HepG2 (cell line): ENCODE data around the gene LGR6. TPM values are rescaled to one million over a fixed set of nuclear protein-coding genes. Genes with fewer than 3 reads are reported as not detected.

Source experiments
- ATF3 ChIP-seq: sonication (generic); formaldehyde crosslinking; IDR thresholded peaks from 2 replicates; pipeline ENCODE4 v1.4.0; 2020; ENCODE audit warnings: missing genetic modification reagents
- ELF4 ChIP-seq: sonication (generic); formaldehyde crosslinking; IDR thresholded peaks from 2 replicates; pipeline ENCODE4 v1.5.0; 2020; ENCODE audit warnings: missing genetic modification reagents, mild to moderate bottlenecking, moderate library complexity, borderline replicate concordance
- GATAD2A ChIP-seq: IDR thresholded peaks from 2 replicates; pipeline ENCODE4 v1.6.1; 2016
- HNRNPH1 ChIP-seq: fragments of 200-400 bp; formaldehyde crosslinking; optimal IDR thresholded peaks from 2 replicates; pipeline ENCODE3; 2017; ENCODE audit warnings: mild to moderate bottlenecking, low read depth, low read length
- MTERF4 ChIP-seq: sonication (generic); formaldehyde crosslinking; IDR thresholded peaks from 2 replicates; pipeline ENCODE4 v1.8.0; 2023; ENCODE audit warnings: mild to moderate bottlenecking, missing genetic modification reagents
- SP4 ChIP-seq: sonication (generic); formaldehyde crosslinking; IDR thresholded peaks from 2 replicates; pipeline ENCODE4 v1.8.1; 2023; ENCODE audit warnings: mild to moderate bottlenecking, missing genetic modification reagents
- TBL1XR1 ChIP-seq: fragments of 150-350 bp; IDR thresholded peaks from 2 replicates; pipeline ENCODE4 v1.6.1; 2014; ENCODE audit warnings: borderline replicate concordance, low read length; ENCODE audit not compliant: partially characterized antibody
- TCF12 ChIP-seq, 2 experiments: fragments of 450-650 bp in 1 of 2; sonication (generic) in 1 of 2; formaldehyde crosslinking in 1 of 2; IDR thresholded peaks; 2 replicates each; pipeline versions ENCODE4 v1.6.1 to v1.8.0; 2017 to 2022; ENCODE audit warnings: antibody characterized with exemption in 1 of 2, mild to moderate bottlenecking in 1 of 2, missing genetic modification reagents in 1 of 2, moderate library complexity in 1 of 2
- TCF7L2 ChIP-seq: IDR thresholded peaks from 2 replicates; pipeline ENCODE4 v1.6.1; 2011; ENCODE audit warnings: mild to moderate bottlenecking, low read depth, low read length, moderate library complexity
- TGIF2 ChIP-seq: IDR thresholded peaks from 2 replicates; pipeline ENCODE4 v1.6.1; 2016; ENCODE audit warnings: control low read depth, missing compliant biosample characterization
- ZBTB7B ChIP-seq: sonication (generic); formaldehyde crosslinking; IDR thresholded peaks from 2 replicates; pipeline ENCODE4 v1.4.0; 2020; ENCODE audit warnings: missing genetic modification reagents
- ZFP36 ChIP-seq: fragments of 150-350 bp; IDR thresholded peaks from 2 replicates; pipeline ENCODE4 v1.6.1; 2018; ENCODE audit warnings: borderline replicate concordance, low read length, low read depth; ENCODE audit not compliant: partially characterized antibody
- ZNF235 ChIP-seq: sonication (generic); formaldehyde crosslinking; IDR thresholded peaks from 2 replicates; pipeline ENCODE4 v1.8.1; 2023; ENCODE audit warnings: mild to moderate bottlenecking, missing genetic modification reagents, borderline replicate concordance
- ZNF253 ChIP-seq: sonication (generic); formaldehyde crosslinking; IDR thresholded peaks from 2 replicates; pipeline ENCODE4 v1.8.0; 2022; ENCODE audit warnings: mild to moderate bottlenecking, missing genetic modification reagents, borderline replicate concordance
- ZNF446 ChIP-seq: sonication (generic); formaldehyde crosslinking; IDR thresholded peaks from 2 replicates; pipeline ENCODE4 v1.5.0; 2020; ENCODE audit warnings: mild to moderate bottlenecking, missing genetic modification reagents
- ZNF543 ChIP-seq: sonication (generic); formaldehyde crosslinking; IDR thresholded peaks from 2 replicates; pipeline ENCODE4 v1.4.0; 2020; ENCODE audit warnings: mild to moderate bottlenecking, missing genetic modification reagents
- ZNF556 ChIP-seq: sonication (generic); formaldehyde crosslinking; IDR thresholded peaks from 2 replicates; pipeline ENCODE4 v1.4.0; 2020; ENCODE audit warnings: mild to moderate bottlenecking, missing genetic modification reagents, borderline replicate concordance
- ZNF780A ChIP-seq: sonication (generic); formaldehyde crosslinking; IDR thresholded peaks from 2 replicates; pipeline ENCODE4 v1.8.0; 2022; ENCODE audit warnings: mild to moderate bottlenecking, missing genetic modification reagents, moderate library complexity
- polyA plus RNA-seq, 8 experiments: library from polyadenylated mRNA; depleted of rRNA in 3 of 8; stranded (reverse) in 7 of 8; unstranded in 1 of 8; fragments of >200 nt; fragmentation: Illumina TruSeq in 4 of 8; extraction: Trizol in 4 of 8; gene quantifications; 2 replicates each; pipeline versions ENCODE4 v1.2.1 to v1.2.3, GENCODE V29; 2011 to 2016; ENCODE audit warnings: low read depth in 4 of 8, missing spikeins in 1 of 8, mixed read lengths in 1 of 8; ENCODE audit not compliant: insufficient read depth in 1 of 8
- total RNA-seq, 5 experiments: library from RNA; depleted of rRNA; stranded (reverse); fragments of >200 nt; fragmentation: Illumina TruSeq; extraction: Trizol; gene quantifications; 2 replicates each; pipeline ENCODE4 v1.2.3, GENCODE V29; 2016; ENCODE audit warnings: low read depth in 1 of 5
- TF ChIP-seq, protein P1 (sequence below): sonication (generic); formaldehyde crosslinking; IDR thresholded peaks from 2 replicates; pipeline ENCODE4 v1.4.0; 2020; ENCODE audit warnings: low read depth, missing genetic modification reagents
- TF ChIP-seq, protein P2 (sequence below): sonication (generic); formaldehyde crosslinking; IDR thresholded peaks from 2 replicates; pipeline ENCODE4 v1.4.0; 2020; ENCODE audit warnings: missing genetic modification reagents

Gene LGR6
- total and polyA plus RNA-seq, 2 of the 13 experiments (the other 11 are each of a cell fraction or from before 2014, with no cell fraction given), result 0.07 TPM; not detected in 1

GRCh38 chr1:202235856-202236837, 42.5 kb downstream of the LGR6 start (continued):
- TF ChIP-seq, protein P1, sequence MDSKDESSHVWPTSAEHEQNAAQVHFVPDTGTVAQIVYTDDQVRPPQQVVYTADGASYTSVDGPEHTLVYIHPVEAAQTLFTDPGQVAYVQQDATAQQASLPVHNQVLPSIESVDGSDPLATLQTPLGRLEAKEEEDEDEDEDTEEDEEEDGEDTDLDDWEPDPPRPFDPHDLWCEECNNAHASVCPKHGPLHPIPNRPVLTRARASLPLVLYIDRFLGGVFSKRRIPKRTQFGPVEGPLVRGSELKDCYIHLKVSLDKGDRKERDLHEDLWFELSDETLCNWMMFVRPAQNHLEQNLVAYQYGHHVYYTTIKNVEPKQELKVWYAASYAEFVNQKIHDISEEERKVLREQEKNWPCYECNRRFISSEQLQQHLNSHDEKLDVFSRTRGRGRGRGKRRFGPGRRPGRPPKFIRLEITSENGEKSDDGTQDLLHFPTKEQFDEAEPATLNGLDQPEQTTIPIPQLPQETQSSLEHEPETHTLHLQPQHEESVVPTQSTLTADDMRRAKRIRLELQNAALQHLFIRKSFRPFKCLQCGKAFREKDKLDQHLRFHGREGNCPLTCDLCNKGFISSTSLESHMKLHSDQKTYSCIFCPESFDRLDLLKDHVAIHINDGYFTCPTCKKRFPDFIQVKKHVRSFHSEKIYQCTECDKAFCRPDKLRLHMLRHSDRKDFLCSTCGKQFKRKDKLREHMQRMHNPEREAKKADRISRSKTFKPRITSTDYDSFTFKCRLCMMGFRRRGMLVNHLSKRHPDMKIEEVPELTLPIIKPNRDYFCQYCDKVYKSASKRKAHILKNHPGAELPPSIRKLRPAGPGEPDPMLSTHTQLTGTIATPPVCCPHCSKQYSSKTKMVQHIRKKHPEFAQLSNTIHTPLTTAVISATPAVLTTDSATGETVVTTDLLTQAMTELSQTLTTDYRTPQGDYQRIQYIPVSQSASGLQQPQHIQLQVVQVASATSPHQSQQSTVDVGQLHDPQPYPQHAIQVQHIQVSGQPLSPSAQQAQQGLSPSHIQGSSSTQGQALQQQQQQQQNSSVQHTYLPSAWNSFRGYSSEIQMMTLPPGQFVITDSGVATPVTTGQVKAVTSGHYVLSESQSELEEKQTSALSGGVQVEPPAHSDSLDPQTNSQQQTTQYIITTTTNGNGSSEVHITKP (CRISPR knock-in tag), result no peak
- TF ChIP-seq TGIF2 (CRISPR knock-in tag) (0 out of 2 replicates have a peak, but pooled peaks have one; percentile 36), ZNF556 (CRISPR knock-in tag) (no peak), ZNF543 (CRISPR knock-in tag) (no peak), ZNF235 (CRISPR knock-in tag) (no peak), ZNF253 (CRISPR knock-in tag) (no peak), MTERF4 (CRISPR knock-in tag) (no peak), ELF4 (CRISPR knock-in tag) (no peak), HNRNPH1 (no peak), GATAD2A (CRISPR knock-in tag) (no peak), SP4 (CRISPR knock-in tag) (no peak), TCF7L2 (no peak), ATF3 (peak; percentile 72), ZNF780A (CRISPR knock-in tag) (no peak), ZBTB7B (no peak), TCF12 (IDR thresholded peaks at IDR 0.05) (no peak), TCF12 (CRISPR knock-in tag; IDR thresholded peaks at IDR 0.05) (no peak), TBL1XR1 (no peak), ZFP36 (no peak), ZNF446 (no peak)
- TF ChIP-seq, protein P2, sequence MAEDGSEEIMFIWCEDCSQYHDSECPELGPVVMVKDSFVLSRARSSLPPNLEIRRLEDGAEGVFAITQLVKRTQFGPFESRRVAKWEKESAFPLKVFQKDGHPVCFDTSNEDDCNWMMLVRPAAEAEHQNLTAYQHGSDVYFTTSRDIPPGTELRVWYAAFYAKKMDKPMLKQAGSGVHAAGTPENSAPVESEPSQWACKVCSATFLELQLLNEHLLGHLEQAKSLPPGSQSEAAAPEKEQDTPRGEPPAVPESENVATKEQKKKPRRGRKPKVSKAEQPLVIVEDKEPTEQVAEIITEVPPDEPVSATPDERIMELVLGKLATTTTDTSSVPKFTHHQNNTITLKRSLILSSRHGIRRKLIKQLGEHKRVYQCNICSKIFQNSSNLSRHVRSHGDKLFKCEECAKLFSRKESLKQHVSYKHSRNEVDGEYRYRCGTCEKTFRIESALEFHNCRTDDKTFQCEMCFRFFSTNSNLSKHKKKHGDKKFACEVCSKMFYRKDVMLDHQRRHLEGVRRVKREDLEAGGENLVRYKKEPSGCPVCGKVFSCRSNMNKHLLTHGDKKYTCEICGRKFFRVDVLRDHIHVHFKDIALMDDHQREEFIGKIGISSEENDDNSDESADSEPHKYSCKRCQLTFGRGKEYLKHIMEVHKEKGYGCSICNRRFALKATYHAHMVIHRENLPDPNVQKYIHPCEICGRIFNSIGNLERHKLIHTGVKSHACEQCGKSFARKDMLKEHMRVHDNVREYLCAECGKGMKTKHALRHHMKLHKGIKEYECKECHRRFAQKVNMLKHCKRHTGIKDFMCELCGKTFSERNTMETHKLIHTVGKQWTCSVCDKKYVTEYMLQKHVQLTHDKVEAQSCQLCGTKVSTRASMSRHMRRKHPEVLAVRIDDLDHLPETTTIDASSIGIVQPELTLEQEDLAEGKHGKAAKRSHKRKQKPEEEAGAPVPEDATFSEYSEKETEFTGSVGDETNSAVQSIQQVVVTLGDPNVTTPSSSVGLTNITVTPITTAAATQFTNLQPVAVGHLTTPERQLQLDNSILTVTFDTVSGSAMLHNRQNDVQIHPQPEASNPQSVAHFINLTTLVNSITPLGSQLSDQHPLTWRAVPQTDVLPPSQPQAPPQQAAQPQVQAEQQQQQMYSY (CRISPR knock-in tag), result peak; percentile 51; the same call in 1 of the 2 replicates
